ENCODE measurements around the gene BCL6B.
A peak's percentile ranks its signal among the peaks of the same experiment; 100 is the strongest.

The BCL6B gene

DNA sequence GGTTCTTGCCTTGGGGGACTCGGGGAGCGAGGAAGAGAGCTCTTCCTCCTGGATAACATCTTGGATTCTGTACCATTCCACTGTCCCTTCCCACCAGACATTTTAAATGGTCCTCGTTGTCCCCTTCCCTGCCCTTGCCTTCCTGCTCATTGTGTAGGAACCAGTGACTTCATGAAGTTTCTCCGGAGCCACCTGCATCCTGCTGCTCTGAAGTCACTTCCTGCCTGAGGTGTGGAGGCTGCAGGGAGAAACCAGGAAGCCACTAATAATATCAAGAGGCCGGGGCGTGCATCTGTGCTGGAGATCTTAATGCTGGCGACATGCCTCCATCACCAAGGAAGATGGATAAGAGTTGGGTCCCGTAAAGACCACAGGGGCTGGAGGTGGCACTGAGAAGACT lies 6.8 kb downstream of the BCL6B start:
- Histone ChIP-seq H3K4me1 (ENCODE audit: control insufficient read depth, low read length) (peaks cover 17% of the 10 kb centered on the region), H3K79me2 (ENCODE audit: control insufficient read depth, low read length) (no peaks in the 10 kb centered on the region), H3K27ac (ENCODE audit: low read depth, low read length) (peak overlapping the region; percentile 41), H3F3A (ENCODE audit: control insufficient read depth, insufficient read depth) (no peaks in the 10 kb centered on the region), H3K27me3 (ENCODE audit: control insufficient read depth, low read length) (no peaks in the 10 kb centered on the region), H3K9me3 (ENCODE audit: control insufficient read depth, insufficient read depth, low read length) (no peaks in the 10 kb centered on the region), H3K9me2 (replicated peaks; ENCODE audit: control insufficient read depth, low read length) (no peaks in the 10 kb centered on the region), H3K36me3 (ENCODE audit: control insufficient read depth, low read length) (no peaks in the 10 kb centered on the region), H3K4me2 (ENCODE audit: low read length) (peak overlapping the region; percentile 73), H4K20me1 (ENCODE audit: control insufficient read depth, insufficient read depth, low read depth, low read length) (no peaks in the 10 kb centered on the region), H3K4me3 (ENCODE audit: low read length) (peak overlapping the region; percentile 60)
- TF ChIP-seq, protein P1, sequence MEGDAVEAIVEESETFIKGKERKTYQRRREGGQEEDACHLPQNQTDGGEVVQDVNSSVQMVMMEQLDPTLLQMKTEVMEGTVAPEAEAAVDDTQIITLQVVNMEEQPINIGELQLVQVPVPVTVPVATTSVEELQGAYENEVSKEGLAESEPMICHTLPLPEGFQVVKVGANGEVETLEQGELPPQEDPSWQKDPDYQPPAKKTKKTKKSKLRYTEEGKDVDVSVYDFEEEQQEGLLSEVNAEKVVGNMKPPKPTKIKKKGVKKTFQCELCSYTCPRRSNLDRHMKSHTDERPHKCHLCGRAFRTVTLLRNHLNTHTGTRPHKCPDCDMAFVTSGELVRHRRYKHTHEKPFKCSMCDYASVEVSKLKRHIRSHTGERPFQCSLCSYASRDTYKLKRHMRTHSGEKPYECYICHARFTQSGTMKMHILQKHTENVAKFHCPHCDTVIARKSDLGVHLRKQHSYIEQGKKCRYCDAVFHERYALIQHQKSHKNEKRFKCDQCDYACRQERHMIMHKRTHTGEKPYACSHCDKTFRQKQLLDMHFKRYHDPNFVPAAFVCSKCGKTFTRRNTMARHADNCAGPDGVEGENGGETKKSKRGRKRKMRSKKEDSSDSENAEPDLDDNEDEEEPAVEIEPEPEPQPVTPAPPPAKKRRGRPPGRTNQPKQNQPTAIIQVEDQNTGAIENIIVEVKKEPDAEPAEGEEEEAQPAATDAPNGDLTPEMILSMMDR (IDR thresholded peaks at IDR 0.05; ENCODE audit: low read depth, low read length, poor library complexity, severe bottlenecking) = no peak
- no peak for TF ChIP-seq EZH2phosphoT487 (IDR thresholded peaks at IDR 0.05; ENCODE audit: borderline replicate concordance, low read length)

DNA sequence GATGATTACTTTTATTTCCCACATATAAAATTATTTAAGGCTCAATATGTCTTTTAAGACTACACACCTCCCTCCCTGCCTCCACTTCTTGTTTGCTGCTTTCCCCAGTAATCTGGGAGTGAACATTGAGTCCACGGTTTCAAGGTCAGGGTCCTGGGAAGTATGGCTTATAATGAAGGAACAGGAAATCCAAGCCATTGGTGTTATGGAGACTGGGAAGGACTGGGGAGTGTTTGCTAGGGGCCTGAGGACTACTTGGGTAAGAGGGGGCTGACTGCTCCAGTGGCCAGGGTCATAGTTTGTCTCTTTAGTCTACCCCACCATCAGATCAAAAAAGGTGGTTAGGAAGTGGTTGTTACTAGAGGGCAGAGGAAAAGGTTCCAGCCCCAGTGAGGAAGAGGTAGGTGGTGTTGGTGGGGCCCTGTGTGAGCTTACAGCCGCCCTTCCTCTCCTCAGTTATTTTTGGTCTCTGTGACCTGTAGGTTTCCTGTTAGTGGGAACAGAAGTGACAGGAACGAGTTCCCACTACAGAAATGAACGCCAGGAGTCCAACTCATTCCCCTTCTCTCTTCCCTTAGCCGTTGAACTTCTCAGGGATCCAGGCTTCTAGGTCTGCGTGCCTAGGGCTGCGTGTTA lies 12.2 kb downstream of the BCL6B start:
- peak overlapping the region; percentile 88 for H3K4me2 ChIP-seq (ENCODE audit: low read length)
- H3K79me2 ChIP-seq (ENCODE audit: control insufficient read depth, low read length) = peaks cover 20% of the 10 kb centered on the region
- peak overlapping the region; percentile 66 for H3K27ac ChIP-seq (ENCODE audit: low read depth, low read length)
- no peaks in the 10 kb centered on the region for H3K9me3 ChIP-seq (ENCODE audit: control insufficient read depth, insufficient read depth, low read length)
- H3F3A ChIP-seq (ENCODE audit: control insufficient read depth, insufficient read depth) = peaks cover 6% of the 10 kb centered on the region; the same call in 1 of the 2 replicates
- peaks cover 43% of the 10 kb centered on the region for H3K4me1 ChIP-seq (ENCODE audit: control insufficient read depth, low read length)
- H3K36me3 ChIP-seq (ENCODE audit: control insufficient read depth, low read length) = peaks cover 8% of the 10 kb centered on the region
- no peaks in the 10 kb centered on the region for H3K9me2 ChIP-seq (replicated peaks; ENCODE audit: control insufficient read depth, low read length)
- H4K20me1 ChIP-seq (ENCODE audit: control insufficient read depth, insufficient read depth, low read depth, low read length) = no peaks in the 10 kb centered on the region
- H3K4me3 ChIP-seq (ENCODE audit: low read length) = peak overlapping the region; percentile 86
- H3K27me3 ChIP-seq (ENCODE audit: control insufficient read depth, low read length) = no peaks in the 10 kb centered on the region
- TF ChIP-seq, protein P1 (IDR thresholded peaks at IDR 0.05; ENCODE audit: low read depth, low read length, poor library complexity, severe bottlenecking) = no peak

DNA sequence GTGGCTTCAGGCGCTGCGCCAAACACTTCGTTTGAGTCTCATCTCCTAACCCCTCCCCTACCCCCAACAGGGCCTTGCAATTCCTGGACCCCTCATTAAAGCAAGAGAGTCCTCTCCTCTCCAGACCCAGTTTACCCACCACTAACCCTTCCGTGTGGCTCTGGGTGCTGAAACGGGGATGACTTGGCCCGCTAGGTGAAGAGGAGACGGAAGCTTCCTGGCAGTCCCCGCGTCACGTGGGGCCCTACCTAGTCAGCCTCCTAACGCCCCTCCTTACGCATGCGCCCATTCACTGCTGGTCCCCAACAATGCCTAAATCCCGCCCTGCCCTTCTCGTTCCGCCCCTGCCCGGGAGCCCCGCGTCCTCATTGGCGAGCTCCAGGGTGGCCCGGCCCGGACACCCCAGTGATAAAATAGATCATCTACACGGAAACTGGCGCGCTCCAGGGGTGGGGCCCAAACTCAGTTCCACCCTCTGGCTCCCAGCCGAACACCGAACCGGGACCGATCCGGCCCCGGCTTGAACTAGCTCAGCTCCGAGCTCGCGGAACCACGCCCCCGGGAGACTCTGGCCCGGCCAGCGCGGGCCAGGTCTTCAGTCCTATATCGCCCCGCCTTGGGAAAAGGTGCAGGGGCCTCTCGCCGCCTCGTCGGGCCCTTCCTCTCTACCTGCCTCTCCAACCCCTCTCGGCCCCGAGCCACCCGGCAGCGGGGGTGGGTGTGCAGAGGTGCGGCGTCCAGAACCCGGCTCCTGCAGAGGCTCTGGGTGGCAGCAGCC lies 12.9 kb downstream of the BCL6B start, which contains the start of gene SLC16A13:
SLC16A13 (plus strand) TSS at position 425 of the 778 bp plus-strand sequence. CDS start 368 bp downstream, outside the sequence.
- Histone ChIP-seq H3K27ac (ENCODE audit: low read depth, low read length) (peak within 1 kb of the TSS; percentile 66), H3K4me2 (ENCODE audit: low read length) (peak within 1 kb of the TSS; percentile 88), H3K4me1 (ENCODE audit: control insufficient read depth, low read length) (peaks cover 38% of the 10 kb centered on the region), H3K27me3 (ENCODE audit: control insufficient read depth, low read length) (no peaks in the 10 kb centered on the region), H3K79me2 (ENCODE audit: control insufficient read depth, low read length) (peaks cover 20% of the 10 kb centered on the region), H3K36me3 (ENCODE audit: control insufficient read depth, low read length) (peaks cover 8% of the 10 kb centered on the region), H3K4me3 (ENCODE audit: low read length) (peak within 1 kb of the TSS; percentile 86), H3F3A (ENCODE audit: control insufficient read depth, insufficient read depth) (peaks cover 6% of the 10 kb centered on the region; the same call in 1 of the 2 replicates), H3K9me3 (ENCODE audit: control insufficient read depth, insufficient read depth, low read length) (no peaks in the 10 kb centered on the region), H3K9me2 (replicated peaks; ENCODE audit: control insufficient read depth, low read length) (no peaks in the 10 kb centered on the region), H4K20me1 (ENCODE audit: control insufficient read depth, insufficient read depth, low read depth, low read length) (no peaks in the 10 kb centered on the region)
- TF ChIP-seq EZH2phosphoT487 (IDR thresholded peaks at IDR 0.05; ENCODE audit: borderline replicate concordance, low read length) = no peak
- TF ChIP-seq, protein P1 (IDR thresholded peaks at IDR 0.05; ENCODE audit: low read depth, low read length, poor library complexity, severe bottlenecking) = no peak

All from DOHH2 (cell line).